NOMO-1 treated with dmso at 0.1 percent for 144 hours (cell line): ENCODE results near the gene DHDH.

Experiments
- DNase-seq: peaks from one replicate; lab custom pipeline; 2025; ENCODE audit not compliant: unreplicated experiment; lab: John Stamatoyannopoulos, UW

Gene DHDH

GRCh38 chr19:48965806-48966540, 32.5 kb downstream of the DHDH start:
- peak; percentile 54 for DNase-seq

- DNase-seq, result peak; percentile 54
These were observed 33.2 kb downstream of the DHDH start for GRCh38 chr19:48966541-48967345.

- DNase-seq, result peak; percentile 94
These were observed 34.1 kb downstream of the DHDH start for GRCh38 chr19:48967346-48968178.

GRCh38 chr19:48968179-48968661, 34.7 kb downstream of the DHDH start:
- no peak for DNase-seq

- DNase-seq, result no peak
These were observed 35.3 kb downstream of the DHDH start for GRCh38 chr19:48968813-48969218.

- DNase-seq, result no peak
These were observed 36.0 kb downstream of the DHDH start for GRCh38 chr19:48969276-48970138.

- no peak for DNase-seq
These were observed 36.8 kb downstream of the DHDH start for GRCh38 chr19:48970139-48970766.

GRCh38 chr19:48970923-48971395, 37.5 kb downstream of the DHDH start:
- peak; percentile 72 for DNase-seq

GRCh38 chr19:48975947-48976847, 42.7 kb downstream of the DHDH start:
- no peak for DNase-seq

GRCh38 chr19:48977061-48977460, 43.6 kb downstream of the DHDH start:
- no peak for DNase-seq

GRCh38 chr19:48982280-48982679, 48.8 kb downstream of the DHDH start:
- DNase-seq, result no peak

- DNase-seq, result no peak
These were observed 52.2 kb downstream of the DHDH start for GRCh38 chr19:48985711-48986110.

GRCh38 chr19:48986211-48986610, 52.7 kb downstream of the DHDH start:
- no peak for DNase-seq

GRCh38 chr19:48987323-48987722, 53.8 kb downstream of the DHDH start:
- no peak for DNase-seq

- no peak for DNase-seq
These were observed 54.8 kb downstream of the DHDH start for GRCh38 chr19:48988286-48988685.

- DNase-seq, result no peak
These were observed 55.4 kb downstream of the DHDH start for GRCh38 chr19:48988860-48989259.

GRCh38 chr19:48989701-48990291, 56.3 kb downstream of the DHDH start:
- no peak for DNase-seq

GRCh38 chr19:48990400-48990799, 56.9 kb downstream of the DHDH start:
- DNase-seq, result no peak
